Activated CD8-positive, alpha-beta memory T cell treated with anti-CD3 and anti-CD28 coated beads, Interleukin-2, amount 50 U/mL, for 4 hours (primary cell): Measurements from ENCODE around the gene IGFBP5.

Source experiments
- DNase-seq: peaks from one replicate; pipeline ENCODE4 v3.0.0-alpha.2; 2020

IGFBP5 gene

DNA sequence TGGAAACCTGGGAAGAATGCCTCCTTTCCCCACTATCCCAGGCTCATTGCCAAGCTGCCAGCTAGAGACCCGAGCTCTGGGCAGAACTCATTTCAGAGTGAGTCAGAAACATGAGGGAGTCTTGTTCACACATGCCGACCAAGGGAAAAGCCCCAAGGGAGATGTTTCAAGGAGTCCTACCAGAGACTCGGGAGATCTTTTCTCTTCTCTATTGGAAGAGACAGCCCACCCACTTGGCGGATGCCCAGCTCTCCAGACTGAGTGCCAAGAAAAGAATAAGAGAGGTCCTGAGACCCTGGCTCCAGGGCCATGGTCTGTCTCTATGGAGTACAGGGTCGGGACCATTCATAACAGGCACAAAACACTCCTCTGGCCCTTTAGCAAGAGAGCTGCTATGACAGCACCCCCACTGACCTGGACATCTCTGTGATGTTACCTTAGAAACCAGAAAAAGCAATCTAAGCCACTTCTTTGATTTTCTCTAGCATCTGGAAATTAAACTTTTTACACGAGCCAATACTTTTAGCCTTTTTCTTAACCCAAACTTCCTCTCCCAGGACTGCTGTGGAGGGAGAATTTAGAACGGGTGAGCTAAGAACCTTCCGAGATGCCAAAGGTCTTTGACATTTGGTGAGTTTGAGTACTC is 18.5 kb upstream of the IGFBP5 start:
- DNase-seq: no peak

DNA sequence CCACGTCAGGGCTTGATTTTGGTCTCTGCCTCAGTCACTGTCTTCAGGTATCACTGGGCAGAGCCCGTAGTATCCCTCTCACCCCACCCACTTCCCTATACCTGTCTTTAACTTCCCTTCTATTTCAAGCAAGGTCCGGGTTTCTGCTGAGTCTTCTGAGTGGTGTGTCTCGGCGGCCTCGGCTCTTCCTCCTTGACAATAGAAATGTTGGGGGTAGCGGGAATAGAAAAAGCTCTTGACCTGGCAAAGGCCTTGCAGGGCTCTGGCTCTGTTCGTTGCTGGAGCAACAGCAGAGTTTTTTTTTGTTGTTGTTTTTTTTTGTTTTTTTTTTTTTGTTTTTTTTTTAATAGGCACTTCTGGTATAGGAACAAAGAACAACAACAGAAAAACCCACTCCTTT is 16.0 kb upstream of the IGFBP5 start:
- no peak for DNase-seq

DNA sequence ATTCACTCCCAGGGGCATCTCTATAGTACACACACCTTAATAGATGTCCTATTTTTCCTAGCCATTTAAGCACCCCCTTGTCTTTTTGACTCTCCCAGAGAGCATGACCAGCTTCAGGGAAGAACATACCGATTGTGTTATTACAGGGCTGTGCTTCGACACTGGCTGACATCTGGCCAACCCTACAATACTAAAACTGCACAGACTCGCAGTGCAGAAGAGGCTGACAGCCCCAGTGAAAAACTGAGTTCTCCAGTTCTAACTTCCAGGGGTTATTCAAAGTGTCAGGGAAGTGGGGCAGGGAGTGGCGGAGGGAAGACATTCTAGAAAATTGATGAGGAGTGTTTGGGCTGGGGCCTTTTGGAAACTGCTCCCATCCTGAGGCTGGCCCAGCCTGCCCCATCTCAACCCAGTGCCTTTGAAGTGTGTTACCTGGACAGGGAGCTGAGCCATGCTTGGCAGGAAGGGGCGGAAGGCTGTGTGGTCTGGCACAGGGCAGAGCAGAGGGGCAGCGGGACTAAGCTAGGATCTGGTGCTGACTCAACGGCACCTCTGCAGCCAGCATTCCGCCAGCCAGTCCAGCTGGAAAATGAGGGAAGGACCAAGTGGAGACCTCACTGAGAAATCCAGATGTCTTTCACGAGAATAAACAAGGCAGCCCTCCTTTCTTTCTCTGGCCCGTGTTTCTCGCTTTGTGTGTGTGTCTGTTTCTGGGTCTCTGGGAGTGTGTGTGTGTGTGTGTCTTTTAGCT is 15.4 kb upstream of the IGFBP5 start:
- no peak for DNase-seq

DNA sequence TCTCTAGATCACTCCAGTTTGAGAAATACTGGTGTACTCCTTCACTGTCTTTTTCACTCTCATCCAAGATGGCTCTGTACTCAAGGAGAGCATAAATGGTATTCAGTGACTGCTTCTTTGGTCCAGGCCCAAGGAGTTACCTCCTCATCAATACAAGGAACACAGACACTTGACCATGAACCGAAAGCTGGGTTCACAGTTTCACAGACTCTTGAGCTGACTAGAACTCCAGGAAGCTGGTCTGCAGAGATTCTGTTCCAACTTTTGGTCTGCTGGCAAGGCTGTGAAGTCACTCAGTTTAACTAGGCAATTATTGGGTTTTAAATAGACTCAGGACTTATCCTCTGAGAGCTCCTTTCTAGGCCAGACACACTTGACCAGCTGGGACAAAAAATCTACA is 7.4 kb upstream of the IGFBP5 start:
- no peak for DNase-seq

DNA sequence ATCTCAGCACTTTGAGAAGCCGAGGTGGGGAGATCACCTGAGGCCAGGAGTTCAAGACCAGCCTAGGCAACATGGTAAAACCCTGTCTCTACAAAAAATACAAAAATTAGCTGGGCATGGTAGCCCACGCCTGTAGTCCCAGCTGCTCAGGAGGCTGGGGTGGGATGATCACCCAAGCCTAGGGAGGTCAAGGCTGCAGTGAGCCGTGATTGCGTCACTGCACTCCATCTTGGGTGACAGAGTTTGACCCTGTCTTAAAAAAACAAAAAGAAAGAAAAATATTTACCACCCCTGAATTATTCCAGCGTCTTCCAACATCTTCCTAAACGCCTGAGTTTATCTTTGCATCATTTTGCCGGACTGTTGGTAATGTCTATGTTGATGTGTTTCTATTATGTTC is 6.2 kb upstream of the IGFBP5 start:
- no peak for DNase-seq

DNA sequence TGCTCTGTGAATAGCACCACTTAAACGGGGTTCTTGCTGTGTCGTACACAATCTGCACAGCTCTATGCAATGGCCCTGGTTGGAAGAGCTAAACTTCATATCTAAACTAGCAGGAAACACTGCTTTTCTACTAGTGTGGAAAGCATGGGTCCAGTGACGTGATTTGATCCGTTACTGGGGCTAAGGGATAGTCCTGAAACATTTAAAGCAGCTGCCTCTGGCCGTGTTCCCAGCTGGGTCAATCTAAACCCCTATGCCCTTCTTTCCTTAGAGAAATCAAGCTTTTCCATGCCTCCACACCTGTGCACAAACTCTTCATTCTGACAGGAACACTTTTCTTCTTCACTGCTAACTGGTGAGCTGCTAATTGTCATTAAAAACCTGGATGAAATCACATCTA is 5.4 kb upstream of the IGFBP5 start:
- no peak for DNase-seq

DNA sequence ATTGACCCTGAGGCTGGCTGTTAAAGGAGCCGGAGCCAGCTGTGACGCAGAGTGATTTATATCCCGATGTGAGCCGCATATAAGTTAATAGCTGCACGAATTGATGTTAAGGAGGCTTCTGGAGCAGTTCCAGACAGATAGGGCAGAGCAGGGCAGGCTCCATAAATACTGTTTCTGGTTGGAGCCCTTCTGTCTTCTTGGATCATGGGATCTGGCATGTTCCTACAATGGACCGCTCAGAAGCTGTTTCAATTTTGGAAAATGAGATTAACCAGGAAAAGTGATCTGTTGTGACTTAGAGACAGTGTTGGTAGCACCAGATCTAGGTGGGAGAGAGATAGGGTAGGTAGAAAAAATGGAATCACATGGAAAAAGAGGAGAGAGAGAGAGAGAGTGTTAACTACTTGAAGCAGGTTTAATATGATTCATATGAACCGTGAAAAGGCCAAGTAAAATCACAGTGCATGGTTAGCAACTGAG is 4.8 kb upstream of the IGFBP5 start:
- DNase-seq: no peak

DNA sequence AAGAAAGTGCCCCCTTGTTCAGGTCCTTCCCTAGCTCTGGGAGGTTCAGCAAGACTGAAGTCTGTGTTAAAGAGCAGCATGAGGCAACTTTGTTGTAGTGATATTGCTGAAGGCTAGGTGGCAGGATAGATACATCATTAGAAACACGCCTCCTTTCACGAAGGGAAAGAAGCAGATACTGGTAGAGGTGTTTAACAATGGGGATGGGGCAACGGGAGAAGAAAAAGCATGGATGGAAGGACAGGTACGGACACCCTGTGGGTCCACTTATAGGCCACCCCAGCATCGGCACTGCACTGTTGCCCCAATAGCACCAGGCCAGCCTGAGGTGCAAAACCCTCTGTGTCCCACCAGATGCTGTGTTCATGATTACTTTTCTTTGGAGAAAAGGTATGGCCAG is 3.5 kb upstream of the IGFBP5 start:
- DNase-seq: no peak

DNA sequence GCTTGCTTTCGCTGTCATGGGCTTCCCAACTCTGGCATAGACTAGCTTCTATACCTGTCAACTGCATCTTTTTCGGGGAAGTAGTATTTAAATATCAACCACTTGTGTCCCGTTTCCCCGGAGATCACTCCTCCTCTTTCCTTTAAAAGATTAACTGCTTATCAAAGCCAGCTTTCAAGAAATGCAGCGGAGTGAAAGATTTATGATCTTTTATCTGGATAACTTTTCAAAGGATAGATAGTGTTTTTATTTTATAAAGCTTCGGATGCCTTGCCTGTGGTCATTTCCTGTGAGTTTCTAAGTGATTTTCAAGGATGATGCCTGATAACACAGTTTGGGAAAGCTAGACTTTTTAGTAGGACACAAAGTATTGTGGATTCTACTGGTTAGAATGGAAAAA is 2.9 kb upstream of the IGFBP5 start:
- no peak for DNase-seq

DNA sequence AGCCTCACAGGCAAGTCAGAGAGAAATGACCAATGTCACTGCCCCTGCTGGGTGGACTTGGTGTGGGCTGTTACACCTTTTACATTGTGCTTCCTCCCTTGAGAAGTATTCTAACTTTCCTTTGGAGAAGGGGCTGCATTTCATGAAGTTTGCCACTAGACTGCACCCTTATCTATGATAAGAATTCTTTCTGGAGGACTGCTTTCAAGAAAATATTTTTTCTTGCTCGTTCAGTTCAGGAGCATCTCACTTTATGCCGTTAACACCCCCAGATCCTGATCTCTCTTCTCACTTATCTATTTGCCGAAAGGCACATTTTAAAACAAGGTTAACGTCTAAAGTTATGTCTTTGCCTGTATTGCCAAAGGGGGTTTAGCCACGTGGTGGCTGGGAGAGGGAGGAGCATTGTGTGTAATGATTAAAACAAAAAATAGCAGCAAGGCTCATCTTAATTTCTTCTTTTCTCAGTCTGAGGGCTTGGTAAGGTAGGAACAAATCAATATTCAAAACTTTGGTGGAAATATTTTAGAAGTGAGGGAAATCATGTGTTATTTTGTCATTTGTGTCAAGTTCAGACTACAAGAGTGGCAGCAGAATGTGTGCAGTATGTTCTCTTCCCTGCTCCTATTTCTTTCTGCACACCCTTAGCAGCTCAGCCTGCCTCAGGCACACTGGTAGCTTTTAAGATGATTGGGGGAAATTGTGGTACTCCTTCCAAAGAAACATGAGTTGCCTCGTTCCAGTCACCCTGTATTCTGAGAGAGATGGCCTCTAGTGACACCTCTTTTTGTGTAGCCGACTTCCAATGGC is 1.6 kb upstream of the IGFBP5 start:
- DNase-seq: no peak

DNA sequence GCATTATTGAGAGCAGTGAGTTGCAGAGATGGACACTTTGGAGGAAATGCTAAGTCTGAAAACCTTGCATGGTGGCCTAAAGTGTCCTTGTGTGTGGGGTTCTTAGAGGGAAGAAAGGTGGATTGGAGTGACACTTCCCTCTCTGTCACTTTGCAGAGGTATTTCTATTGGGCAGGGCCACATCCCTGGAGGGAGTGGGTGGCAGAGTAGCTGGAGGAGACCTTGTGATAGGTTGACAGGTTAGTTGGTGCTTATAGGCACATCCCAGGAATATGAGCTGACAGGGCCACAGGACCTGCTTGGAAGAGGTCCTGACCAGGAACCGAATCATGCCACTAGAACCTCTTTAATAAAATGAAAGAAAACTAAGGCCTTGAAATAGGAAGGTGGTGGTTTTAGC is 972 bp upstream of the IGFBP5 start:
- DNase-seq: no peak

DNA sequence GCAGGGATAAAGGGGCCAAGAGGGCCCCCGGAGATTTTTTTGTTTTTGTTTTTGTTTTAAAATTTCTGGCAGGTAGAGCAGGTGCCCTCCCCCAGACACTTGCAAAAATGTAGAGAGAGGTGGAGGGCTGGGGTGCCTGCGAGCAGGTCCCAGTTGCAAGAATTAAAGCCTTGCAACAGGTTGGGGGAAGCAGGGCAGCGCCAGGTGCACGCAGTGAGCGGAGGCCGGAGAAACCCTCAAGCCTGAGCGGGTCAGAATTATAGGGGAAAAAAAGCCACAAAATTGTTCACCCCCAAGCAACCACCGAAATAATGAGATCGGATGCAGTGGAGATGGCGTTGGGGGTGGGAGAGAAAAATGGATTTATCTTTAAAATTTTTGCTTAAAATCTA is 527 bp downstream of the IGFBP5 start:
- no peak for DNase-seq

DNA sequence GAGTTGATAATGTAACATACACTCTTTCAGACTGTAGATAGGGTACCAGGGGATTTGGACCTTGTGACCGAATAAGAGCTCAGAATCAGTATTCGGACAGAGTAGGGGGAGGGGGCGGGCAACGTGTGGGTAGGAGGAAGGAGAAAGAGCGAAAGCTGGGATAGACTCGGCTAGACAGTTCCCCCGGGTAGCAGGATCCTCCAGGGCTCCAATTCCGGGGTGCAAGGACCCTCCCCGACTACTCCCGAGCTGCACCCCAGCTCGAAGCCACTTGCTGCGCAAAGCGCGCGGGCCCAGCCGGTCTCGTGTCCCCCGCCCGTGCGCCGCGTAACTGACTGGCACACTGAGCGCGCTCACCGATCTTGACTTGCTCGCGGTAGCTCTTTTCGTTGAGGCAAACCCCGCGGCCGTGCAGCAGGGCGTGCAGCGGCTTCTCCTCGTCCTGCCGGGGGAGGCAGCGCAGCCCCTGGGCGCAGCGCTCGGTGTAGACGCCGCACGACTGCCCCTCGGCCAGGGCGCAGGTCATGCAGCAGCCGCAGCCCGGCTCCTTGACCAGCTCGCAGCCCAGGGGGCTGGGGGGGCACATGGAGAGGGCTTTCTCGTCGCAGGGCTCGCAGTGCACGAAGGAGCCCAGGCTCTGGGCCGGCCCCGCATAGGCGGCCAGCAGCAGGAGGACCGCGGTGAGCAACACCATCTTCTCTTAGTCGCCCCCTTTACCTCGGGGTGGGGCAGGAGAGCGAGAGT is 1.1 kb downstream of the IGFBP5 start:
- DNase-seq: peak; percentile 44

DNA sequence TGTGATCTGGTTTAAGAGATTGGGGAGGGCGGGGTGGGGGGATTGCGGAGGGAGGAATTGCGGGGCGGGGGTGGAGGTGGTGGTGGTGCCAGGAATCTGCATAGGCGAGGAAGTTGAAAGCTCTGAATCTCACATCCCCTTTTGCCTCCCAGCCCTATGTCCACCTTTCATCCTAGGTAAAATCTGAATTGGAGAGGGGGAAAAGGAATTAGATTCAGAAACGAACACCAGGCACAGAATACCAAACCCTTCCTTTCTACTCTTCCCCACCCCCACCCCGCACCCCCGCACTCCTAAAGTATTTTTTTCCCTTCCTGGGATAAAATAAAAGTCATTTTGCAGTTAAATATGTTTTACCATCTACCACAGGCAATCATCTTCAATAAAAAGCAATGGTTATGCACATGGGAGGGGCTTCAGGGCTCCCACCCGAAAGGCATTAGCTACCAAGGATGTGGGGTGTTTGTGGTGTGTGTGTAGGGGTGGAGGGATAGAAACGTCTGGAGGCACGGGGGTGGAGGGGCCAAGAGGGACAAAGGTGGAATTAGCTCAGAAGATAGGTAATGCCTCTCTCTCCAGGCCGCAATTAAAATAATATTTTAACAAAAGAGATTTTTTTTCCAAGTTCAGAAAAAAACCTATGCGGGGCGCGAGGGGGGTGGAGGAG is 1.8 kb downstream of the IGFBP5 start:
- no peak for DNase-seq

DNA sequence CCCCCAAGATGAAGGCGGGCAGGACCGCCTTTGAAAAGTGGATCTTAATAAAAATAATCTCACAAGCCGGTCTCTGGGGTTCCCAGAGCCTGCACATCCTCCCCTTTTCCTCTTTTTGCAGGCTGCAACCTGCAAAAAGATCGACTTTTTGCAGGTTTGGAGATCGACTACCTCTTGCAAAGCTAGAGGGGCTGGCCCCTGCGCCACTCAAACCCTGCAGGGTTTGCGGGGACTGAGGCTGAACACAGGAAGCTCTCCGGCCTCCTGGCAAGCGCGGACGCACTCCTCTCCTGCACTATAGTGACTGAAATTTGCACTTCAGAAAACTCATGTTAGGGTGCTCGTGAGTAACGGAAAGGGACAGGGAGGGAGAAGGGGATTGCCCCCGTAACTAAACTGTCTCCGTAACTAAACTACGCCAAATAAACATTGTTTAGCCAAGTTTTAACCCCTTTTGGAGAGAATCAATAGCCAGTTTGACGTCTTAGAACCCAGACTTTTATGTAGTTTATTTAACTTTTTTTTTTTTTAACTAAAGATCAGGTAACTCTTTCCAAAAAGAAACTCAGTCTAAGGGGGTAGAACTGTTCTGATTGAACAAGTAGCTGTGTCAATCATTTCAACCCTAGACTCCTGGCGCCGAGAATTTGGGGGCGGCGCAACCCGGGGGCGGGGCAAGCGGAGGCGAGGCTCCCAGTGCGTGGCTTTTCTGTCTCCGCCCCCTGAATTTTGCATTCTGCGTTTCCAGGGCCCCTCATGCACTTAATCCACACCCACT is 2.5 kb downstream of the IGFBP5 start:
- DNase-seq: peak; percentile 76

DNA sequence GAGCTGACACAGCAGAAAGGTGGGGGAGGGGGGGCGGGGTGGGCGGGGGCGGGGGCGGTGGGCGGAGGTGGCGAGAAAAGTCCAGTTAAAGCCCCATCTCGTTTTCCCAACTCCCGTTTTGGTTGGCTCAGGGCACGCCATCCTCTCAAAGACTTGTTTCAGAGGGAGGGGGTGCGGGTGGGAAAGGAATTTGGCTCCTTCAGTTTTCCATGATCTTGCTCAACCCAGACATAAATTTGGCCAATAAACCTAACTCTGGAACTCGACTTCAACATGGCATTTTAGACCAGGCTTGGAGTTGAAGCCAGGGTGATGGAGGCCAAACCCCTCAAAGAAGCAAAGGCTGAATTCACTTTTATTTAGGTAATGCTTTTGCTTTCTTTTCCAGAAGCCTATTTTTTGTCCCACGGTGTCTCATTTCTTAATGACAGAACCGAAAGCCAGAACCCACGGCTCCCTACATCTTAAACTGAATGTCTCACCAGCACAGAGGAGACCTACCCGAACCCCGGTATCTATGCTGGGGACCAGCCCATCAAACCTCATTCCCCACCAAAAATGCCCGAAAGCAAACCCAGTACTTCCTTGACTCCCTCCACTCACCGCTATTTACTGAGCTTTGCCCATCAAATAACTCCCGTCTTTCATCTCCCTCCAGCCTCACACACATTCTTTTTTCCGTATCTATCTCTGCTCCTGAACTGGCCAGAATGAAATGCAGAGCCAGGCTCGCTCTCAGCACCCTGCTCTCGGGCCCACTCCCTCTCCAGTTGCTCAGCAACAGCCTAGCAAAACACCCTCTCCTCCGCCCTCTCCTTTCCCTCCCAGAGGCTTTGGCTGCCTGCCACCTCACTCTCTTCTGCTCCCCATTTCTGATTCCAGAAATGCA is 4.3 kb downstream of the IGFBP5 start:
- no peak for DNase-seq

DNA sequence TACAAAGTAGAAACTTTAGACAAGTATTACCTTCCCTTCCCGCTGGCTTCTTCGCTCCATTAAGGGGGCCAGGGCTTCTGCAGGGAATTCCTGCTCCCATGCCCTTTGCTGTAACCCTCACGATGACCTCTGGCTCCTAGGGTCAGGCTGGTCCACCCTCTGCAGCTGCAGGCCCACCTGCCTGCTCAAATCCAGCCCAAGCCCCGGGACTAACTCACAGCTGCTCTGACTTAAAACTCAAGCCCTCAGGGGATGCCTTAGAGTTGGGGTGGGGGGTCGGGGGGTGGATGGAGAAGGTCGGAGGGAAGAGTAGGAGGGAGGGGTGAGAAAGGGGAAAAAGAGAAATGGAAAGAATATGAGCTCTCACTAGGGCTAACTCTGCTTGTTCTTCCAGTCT is 4.9 kb downstream of the IGFBP5 start:
- no peak for DNase-seq

DNA sequence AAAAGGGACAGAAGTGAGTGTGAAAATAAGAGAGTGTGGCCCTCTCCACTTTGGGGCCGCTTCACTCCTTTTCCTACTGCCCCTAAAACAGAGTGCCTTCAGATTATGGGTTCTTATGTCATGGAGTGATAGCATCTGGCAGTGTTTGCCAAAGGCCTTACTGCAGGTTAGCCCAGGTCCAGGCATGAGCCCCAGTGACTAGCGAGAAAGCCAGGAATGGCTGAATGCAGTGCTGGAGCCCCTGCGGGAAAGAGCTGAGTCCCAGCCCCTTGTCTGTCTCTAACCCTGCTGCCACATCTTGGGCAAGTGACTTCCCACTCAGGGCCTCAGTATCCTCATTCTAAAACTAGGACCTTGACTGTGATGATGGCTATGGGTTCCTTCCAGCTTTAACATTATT is 6.0 kb downstream of the IGFBP5 start:
- DNase-seq: no peak

DNA sequence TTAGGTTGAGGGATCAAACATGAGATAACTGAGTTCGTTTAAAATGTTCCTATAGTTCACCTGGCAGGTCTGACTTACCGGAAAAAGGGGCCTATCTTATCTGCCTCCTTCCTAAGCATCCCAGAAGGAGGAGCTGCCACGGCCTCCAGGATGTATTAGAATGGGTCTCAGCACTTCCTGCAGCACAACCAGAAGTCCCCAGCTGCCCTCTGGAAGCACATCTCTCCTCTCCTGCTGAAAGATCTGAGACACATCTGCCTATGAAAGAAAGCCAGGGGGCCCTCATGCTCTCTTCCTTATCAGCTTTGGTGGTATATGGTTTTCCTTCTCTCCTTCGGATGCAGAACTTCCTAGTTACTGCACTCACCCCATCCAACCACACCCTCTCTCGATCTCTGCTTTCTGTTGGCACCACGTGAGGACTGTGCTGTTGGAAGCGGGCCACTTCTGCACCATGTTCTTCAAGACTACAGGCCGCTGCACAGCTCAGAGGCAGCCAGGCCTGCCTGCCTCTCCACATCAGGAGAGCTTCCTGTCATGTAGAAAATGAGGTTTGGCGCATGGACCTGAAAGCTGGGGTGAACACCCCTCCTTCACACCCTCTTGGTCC is 6.5 kb downstream of the IGFBP5 start:
- DNase-seq: no peak

DNA sequence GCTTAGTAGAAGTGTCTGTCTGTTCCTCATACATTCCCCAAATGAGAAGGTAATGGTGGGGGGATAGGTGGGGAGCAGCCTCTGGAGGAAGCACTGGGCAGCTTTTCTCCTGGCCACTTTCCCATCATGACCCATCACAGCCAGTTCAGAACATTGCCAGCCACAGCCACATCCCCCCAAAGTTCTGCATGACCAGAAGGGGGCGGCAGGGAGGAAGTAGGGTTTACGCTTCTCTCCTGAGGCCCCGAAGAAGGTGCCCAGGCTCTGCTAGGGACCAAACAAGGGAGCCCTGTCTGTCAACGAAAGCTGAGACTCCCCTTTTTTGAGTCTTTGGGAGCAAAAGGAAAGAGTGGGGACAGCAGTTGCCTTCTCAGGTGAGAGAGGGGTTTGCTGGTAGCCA is 7.7 kb downstream of the IGFBP5 start:
- DNase-seq: peak; percentile 28
